Upper lobe of right lung (tissue), 1 donor: ENCODE data around the gene UNC5B. TPM values are rescaled to one million over a fixed set of nuclear protein-coding genes. Genes with fewer than 3 reads are reported as not detected.
"Not testable (repeated sequence)": the region's sequence is repeated elsewhere in the genome, so short reads cannot be mapped to it uniquely, and the experiment has no call there.

ENCODE experiments used
- ATAC-seq: fragments of 200-7000 bp; cut with Tn5 transposase; one replicate; pipeline ENCODE4 v1.9.1; 2020; ENCODE audit warnings: mild to moderate bottlenecking, moderate library complexity
- DNase-seq: peaks from one replicate; pipeline ENCODE4 v3.0.0-alpha.2; 2020
- H3K27ac ChIP-seq: fragments of 200-600 bp; one replicate; pipeline ENCODE4 v1.8.0; 2022
- H3K27me3 ChIP-seq: fragments of 200-600 bp; one replicate; pipeline ENCODE4 v1.8.0; 2022; ENCODE audit warnings: mild to moderate bottlenecking
- H3K36me3 ChIP-seq: fragments of 200-600 bp; one replicate; pipeline ENCODE4 v1.8.0; 2022
- H3K4me1 ChIP-seq: fragments of 200-600 bp; one replicate; pipeline ENCODE4 v1.8.0; 2022
- H3K4me3 ChIP-seq: fragments of 200-600 bp; one replicate; pipeline ENCODE4 v1.8.0; 2022; ENCODE audit warnings: mild to moderate bottlenecking
- H3K9me3 ChIP-seq: fragments of 200-600 bp; one replicate; pipeline ENCODE4 v1.8.0; 2022
- intact Hi-C: fragments of 100-400 bp; cut with DNase I; formaldehyde crosslinking; loops from one replicate; pipeline ENCODE4 v1.11.0; 2022
- total RNA-seq: library from RNA; stranded (reverse); fragmentation: NEBNext Ultra II Directional; extraction: Animal tissue kit (Norgen Biotek cat#: 25700); gene quantifications from one replicate; pipeline ENCODE4 v1.2.1, GENCODE V29; 2021
- TF ChIP-seq, protein P1 (sequence below): fragments of 200-600 bp; IDR thresholded peaks from one replicate; pipeline ENCODE4 v1.8.0; 2022; ENCODE audit warnings: antibody characterized with exemption
- donor health status: DM: no; HTN: yes; CAD: no; lungs with severe emphysema.

UNC5B gene
- total RNA-seq, 1 donor from 2014 or later, result 16.0 TPM

DNA sequence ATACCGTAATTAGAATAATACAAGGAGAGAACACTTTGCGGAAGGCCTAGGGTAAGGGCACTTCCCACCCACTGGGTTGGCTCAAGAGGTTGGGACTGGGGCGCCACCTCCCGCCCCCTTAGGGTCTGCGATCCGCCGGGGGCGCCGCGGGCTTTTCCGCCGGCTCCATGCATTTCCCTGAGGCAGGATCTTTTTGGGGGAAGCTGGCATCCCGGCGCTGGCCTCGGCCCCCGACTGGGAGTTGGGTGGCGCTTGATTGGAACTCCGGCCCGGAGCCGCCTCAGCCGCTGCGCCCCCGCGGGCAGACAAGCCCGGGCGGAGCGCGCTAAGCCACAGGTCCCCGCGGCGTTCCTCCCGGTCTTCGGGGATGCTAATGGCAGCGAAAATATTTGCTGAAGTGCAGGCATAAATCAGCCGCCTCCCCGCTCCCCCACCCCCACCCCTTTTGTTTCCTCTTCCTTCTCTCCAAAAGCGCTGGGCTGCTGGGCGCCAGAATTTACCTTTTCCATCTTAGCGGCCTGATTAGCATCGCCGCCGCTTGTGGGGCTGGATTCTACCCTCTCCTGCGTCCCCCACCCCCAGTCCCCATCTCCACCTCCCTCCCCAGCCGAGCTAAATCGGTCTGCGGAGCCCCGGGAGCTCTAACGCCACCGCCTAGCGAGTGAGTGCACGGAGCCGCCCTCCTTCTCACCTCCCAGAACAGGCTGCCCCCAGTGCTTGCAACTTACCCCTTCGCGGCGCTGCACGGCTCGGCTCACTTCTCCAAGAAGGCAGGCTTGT lies 5.1 kb downstream of the UNC5B start:
- Histone ChIP-seq H3K27me3 (no peaks in the 10 kb centered on the region), H3K27ac (peak overlapping the region; percentile 63), H3K4me1 (peaks cover 30% of the 10 kb centered on the region), H3K9me3 (no peaks in the 10 kb centered on the region), H3K4me3 (peak overlapping the region; percentile 65), H3K36me3 (no peaks in the 10 kb centered on the region)
- DNase-seq (peak; percentile 69), ATAC-seq (peak; percentile 17)
- intact Hi-C loops, result loop anchor here (10.0 kb wide), 1 partner anchor 47 kb away; no protein-coding TSS in a partner anchor
- TF ChIP-seq, protein P1, sequence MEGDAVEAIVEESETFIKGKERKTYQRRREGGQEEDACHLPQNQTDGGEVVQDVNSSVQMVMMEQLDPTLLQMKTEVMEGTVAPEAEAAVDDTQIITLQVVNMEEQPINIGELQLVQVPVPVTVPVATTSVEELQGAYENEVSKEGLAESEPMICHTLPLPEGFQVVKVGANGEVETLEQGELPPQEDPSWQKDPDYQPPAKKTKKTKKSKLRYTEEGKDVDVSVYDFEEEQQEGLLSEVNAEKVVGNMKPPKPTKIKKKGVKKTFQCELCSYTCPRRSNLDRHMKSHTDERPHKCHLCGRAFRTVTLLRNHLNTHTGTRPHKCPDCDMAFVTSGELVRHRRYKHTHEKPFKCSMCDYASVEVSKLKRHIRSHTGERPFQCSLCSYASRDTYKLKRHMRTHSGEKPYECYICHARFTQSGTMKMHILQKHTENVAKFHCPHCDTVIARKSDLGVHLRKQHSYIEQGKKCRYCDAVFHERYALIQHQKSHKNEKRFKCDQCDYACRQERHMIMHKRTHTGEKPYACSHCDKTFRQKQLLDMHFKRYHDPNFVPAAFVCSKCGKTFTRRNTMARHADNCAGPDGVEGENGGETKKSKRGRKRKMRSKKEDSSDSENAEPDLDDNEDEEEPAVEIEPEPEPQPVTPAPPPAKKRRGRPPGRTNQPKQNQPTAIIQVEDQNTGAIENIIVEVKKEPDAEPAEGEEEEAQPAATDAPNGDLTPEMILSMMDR, result no peak

DNA sequence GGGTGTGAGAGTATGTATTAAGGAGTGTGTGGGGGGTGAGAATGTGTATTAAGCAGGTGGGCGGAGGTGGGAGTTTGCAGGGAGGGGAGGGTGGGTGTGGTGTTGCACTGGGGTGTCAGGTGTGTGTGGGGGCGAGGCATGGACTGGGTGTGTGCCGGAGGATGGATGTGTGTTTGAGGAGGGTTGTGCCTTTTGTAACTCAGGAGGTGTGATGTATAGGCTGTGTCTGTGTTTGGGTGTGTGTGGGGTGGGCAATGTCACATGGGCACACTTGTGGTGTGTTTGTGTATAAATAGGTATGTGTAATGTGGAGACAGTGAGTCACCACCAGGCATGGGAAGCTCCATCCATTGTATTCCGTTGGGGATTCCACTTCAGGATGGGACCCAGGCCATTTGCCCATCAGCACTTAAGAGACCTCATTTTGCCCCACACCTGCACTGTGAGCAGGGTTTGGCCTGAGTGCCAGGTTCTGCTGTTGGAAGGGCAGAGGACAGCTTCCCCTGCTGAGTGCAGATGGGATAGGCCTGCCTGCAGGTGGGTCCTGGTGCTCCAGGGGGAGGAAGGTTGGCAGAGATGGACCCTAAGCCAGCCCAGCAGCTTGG lies 5.8 kb downstream of the UNC5B start:
- DNase-seq (no peak), ATAC-seq (peak; percentile 1)
- intact Hi-C loops, result loop anchor here (10.0 kb wide), 1 partner anchor 47 kb away; no protein-coding TSS in a partner anchor
- no peaks in the 10 kb centered on the region for H3K36me3 ChIP-seq
- TF ChIP-seq, protein P1, result no peak
- peak overlapping the region; percentile 65 for H3K4me3 ChIP-seq
- no peaks in the 10 kb centered on the region for H3K9me3 ChIP-seq
- no peak overlapping the region for H3K27ac ChIP-seq
- H3K4me1 ChIP-seq, result peaks cover 27% of the 10 kb centered on the region
- no peaks in the 10 kb centered on the region for H3K27me3 ChIP-seq

DNA sequence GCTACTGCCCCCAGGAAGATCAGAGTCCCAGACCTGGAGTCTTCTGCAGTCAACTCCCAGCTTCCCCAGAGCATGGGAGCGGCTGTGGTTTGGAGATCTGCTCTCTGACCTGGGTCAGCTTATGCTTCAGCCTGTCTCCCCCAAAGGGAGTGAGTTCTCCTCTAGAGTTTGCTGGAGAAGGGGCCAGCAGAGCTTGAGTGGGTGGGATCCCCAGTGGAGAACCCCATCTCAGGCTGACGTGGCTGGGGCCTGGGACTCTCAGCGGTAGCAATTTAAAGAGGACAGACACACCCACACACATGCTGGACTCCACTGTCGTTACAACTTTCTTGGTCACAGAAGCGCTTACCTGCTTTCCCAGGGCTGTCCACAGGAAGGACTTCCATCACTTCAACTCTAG lies 6.3 kb downstream of the UNC5B start:
- Histone ChIP-seq H3K27me3 (no peaks in the 10 kb centered on the region), H3K9me3 (no peaks in the 10 kb centered on the region), H3K36me3 (no peaks in the 10 kb centered on the region), H3K27ac (no peak overlapping the region), H3K4me1 (peaks cover 26% of the 10 kb centered on the region), H3K4me3 (no peak overlapping the region)
- no peak for ATAC-seq
- TF ChIP-seq, protein P1, result no peak
- DNase-seq, result peak; percentile 47
- intact Hi-C loops, result loop anchor here (10.0 kb wide), 1 partner anchor 46 kb away; no protein-coding TSS in a partner anchor

DNA sequence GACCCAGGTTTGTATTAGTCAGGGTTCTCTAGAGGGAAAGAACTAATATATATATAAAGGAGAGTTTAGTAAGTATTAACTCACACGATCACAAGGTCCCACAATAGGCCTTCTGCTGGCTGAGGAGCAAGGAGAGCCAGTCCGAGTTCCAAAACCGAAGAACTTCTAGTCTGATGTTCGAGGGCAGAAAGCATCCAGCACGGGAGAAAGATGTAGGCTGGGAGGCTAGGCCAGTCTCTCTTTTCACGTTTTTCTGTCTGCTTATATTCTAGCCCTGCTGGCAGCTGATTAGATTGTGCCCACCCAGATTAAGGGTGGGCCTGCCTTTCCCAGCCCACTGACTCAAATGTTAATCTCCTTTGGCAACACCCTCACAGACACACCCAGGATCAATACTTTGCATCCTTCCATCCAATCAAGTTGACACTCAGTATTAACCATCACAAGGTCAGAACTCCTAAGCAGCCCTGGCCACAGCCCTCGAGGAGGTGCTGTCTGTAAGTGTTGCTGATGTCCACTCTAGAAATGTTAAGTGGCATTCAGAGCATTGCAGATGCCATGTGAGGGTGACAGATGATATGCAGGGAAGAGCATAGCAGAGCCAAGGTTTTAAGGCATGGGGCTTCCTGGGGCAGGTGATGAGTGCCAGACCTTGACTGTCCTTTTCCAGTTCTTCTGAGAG lies 7.0 kb downstream of the UNC5B start:
- H3K27me3 ChIP-seq, H3K27ac ChIP-seq, H3K36me3 ChIP-seq, H3K4me3 ChIP-seq, ATAC-seq, H3K9me3 ChIP-seq: not testable (repeated sequence)
- peaks cover 20% of the 10 kb centered on the region for H3K4me1 ChIP-seq
- DNase-seq, result peak; percentile 22
- intact Hi-C loops, result loop anchor here (10.0 kb wide), 1 partner anchor 45 kb away; no protein-coding TSS in a partner anchor

DNA sequence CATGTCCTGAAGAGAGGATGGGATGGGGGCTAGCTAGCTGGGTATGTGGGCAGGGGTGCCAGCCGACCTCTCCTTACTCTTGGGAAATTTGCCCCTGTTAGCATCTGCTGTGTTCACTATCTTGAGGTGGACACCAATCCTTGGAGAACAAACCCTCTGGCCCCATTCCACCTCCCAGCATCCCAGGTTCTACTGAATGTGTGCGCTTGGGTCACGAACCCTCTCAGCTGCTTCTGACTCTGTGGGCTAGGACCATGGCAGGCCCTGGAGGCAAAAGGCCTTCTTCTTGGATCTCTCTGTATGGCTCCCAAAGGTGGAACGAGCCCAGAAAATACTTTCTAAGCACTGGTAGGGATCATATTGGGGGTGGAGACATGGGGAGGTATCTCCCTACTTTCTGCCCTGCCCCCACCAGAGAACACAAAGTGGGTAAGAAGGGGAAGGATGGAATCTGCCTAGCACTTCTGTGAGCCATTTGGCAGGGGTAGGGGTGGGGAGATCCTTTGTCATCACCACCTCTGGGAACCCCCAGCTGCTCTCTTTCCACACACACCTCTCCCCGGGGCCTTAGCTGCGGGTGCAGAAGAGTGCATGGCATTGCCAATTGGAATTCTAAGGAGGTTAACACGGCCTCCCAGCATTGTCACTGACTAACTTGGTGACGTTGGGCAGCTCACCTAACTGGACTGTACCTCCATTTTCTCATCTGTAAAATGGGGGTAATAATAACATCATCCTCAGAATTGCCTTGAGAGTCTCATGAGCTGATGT lies 7.7 kb downstream of the UNC5B start:
- TF ChIP-seq, protein P1, result no peak
- DNase-seq (peak; percentile 22), ATAC-seq (no peak)
- H3K36me3 ChIP-seq, result no peaks in the 10 kb centered on the region
- H3K4me1 ChIP-seq, result peaks cover 19% of the 10 kb centered on the region
- H3K9me3 ChIP-seq, result no peaks in the 10 kb centered on the region
- intact Hi-C loops, result loop anchor here (10.0 kb wide), 1 partner anchor 45 kb away; no protein-coding TSS in a partner anchor
- no peak overlapping the region for H3K27ac ChIP-seq
- H3K27me3 ChIP-seq, result no peaks in the 10 kb centered on the region
- H3K4me3 ChIP-seq, result no peak overlapping the region
